GM18517 (cell line): ENCODE measurements around the gene INTS13.
"Not testable (repeated sequence)": the region's sequence is repeated elsewhere in the genome, so short reads cannot be mapped to it uniquely, and the experiment has no call there.

Experiments
- ATAC-seq: cut with Tn5 transposase; IDR thresholded peaks from one replicate; pipeline ENCODE4 v1.9.1; 2021; ENCODE audit warnings: mild to moderate bottlenecking, moderate library complexity; ENCODE audit not compliant: unreplicated experiment

INTS13 gene

GRCh38 chr12:26936559-26937442 lies 980 bp downstream of the INTS13 start:
- no peak for ATAC-seq

- no peak for ATAC-seq
Observed at GRCh38 chr12:26935636-26936378, 2.0 kb downstream of the INTS13 start.

- no peak for ATAC-seq
Observed at GRCh38 chr12:26929590-26929989, 8.2 kb downstream of the INTS13 start.

- no peak for ATAC-seq
Observed at GRCh38 chr12:26928661-26929060, 9.1 kb downstream of the INTS13 start.

GRCh38 chr12:26921886-26922285 lies 15.9 kb downstream of the INTS13 start:
- ATAC-seq = no peak

- ATAC-seq = no peak
Observed at GRCh38 chr12:26919216-26919555, 18.6 kb downstream of the INTS13 start.

GRCh38 chr12:26918321-26919215 lies 19.2 kb downstream of the INTS13 start:
- ATAC-seq = no peak

- no peak for ATAC-seq
Observed at GRCh38 chr12:26906704-26907103, 31.1 kb downstream of the INTS13 start.

- ATAC-seq = no peak
Observed at GRCh38 chr12:26906024-26906423, 31.8 kb downstream of the INTS13 start.

GRCh38 chr12:26903396-26903795 lies 34.4 kb downstream of the INTS13 start:
- ATAC-seq = not testable (repeated sequence)

- no peak for ATAC-seq
Observed at GRCh38 chr12:26896913-26897312, 40.9 kb downstream of the INTS13 start.

GRCh38 chr12:26895672-26896071 lies 42.1 kb downstream of the INTS13 start:
- ATAC-seq = no peak

- no peak for ATAC-seq
Observed at GRCh38 chr12:26891704-26892103, 46.1 kb downstream of the INTS13 start.

- ATAC-seq = no peak
Observed at GRCh38 chr12:26890784-26891183, 47.0 kb downstream of the INTS13 start.

GRCh38 chr12:26884765-26885576 lies 52.8 kb downstream of the INTS13 start:
- ATAC-seq = peak; percentile 93

GRCh38 chr12:26880625-26881024 lies 57.2 kb downstream of the INTS13 start:
- ATAC-seq = no peak

- ATAC-seq = peak; percentile 82
Observed at GRCh38 chr12:26878661-26879119, 59.1 kb downstream of the INTS13 start.

- ATAC-seq = peak; percentile 69
Observed at GRCh38 chr12:26874501-26875296, 63.1 kb downstream of the INTS13 start.

- ATAC-seq = no peak
Observed at GRCh38 chr12:26872625-26873024, 65.2 kb downstream of the INTS13 start.
